Natural killer cell (primary cell): ENCODE measurements around the gene YKT6. TPM values are rescaled to one million over a fixed set of nuclear protein-coding genes. Genes with fewer than 3 reads are reported as not detected.

Experiments used
- ATAC-seq, 3 donors: fragments of 150-1000 bp in 2 of 3; fragments of 200-7000 bp in 1 of 3; cut with Tn5 transposase; 1 replicate in 1 of 3; 2 replicates in 2 of 3; pipeline ENCODE4 v1.10.0; 2021; ENCODE audit warnings: mild to moderate bottlenecking in 2 of 3, moderate library complexity in 2 of 3
- DNase-seq, 2 donors: peaks; one replicate each; pipeline versions ENCODE4 v3.0.0 to v3.0.0-alpha.2; 2013 to 2021; ENCODE audit warnings: mixed read lengths in 1 of 2
- H3K27ac ChIP-seq: one replicate; pipeline ENCODE4 v1.5.1; 2013; ENCODE audit warnings: mild to moderate bottlenecking, low read length
- H3K27me3 ChIP-seq: one replicate; pipeline ENCODE4 v1.6.1; 2013; ENCODE audit warnings: low read length; ENCODE audit not compliant: control insufficient read depth, insufficient read depth
- H3K36me3 ChIP-seq: one replicate; pipeline ENCODE4 v1.6.1; 2013; ENCODE audit warnings: low read length; ENCODE audit not compliant: control insufficient read depth, insufficient read depth
- H3K4me1 ChIP-seq: one replicate; pipeline ENCODE4 v1.6.1; 2013; ENCODE audit warnings: low read length; ENCODE audit not compliant: control insufficient read depth, insufficient read depth
- H3K4me3 ChIP-seq: one replicate; pipeline ENCODE4 v1.5.1; 2013; ENCODE audit warnings: low read length
- H3K9me3 ChIP-seq: one replicate; pipeline ENCODE4 v1.6.1; 2013; ENCODE audit warnings: low read length; ENCODE audit not compliant: control insufficient read depth, insufficient read depth
- H3K27ac Mint-ChIP-seq, 2 donors: one replicate each; pipeline ENCODE4 v1.8.0; 2022; ENCODE audit warnings: mild to moderate bottlenecking in 2 of 2, mixed read lengths in 2 of 2, moderate library complexity in 1 of 2
- H3K27me3 Mint-ChIP-seq, 2 donors: one replicate each; pipeline ENCODE4 v1.8.0; 2022; ENCODE audit warnings: low read depth in 2 of 2, mixed read lengths in 2 of 2
- H3K36me3 Mint-ChIP-seq: one replicate; pipeline ENCODE4 v1.8.0; 2022; ENCODE audit warnings: mixed read lengths
- H3K4me1 Mint-ChIP-seq, 2 donors: one replicate each; pipeline ENCODE4 v1.8.0; 2022; ENCODE audit warnings: mixed read lengths in 2 of 2
- H3K4me3 Mint-ChIP-seq: one replicate; pipeline ENCODE4 v1.8.0; 2022; ENCODE audit warnings: mild to moderate bottlenecking, moderate library complexity, mixed read lengths
- H3K9me3 Mint-ChIP-seq, 2 donors: one replicate each; pipeline ENCODE4 v1.8.0; 2022; ENCODE audit warnings: mixed read lengths in 2 of 2
- WGBS: methylation state at CpG from one replicate; pipeline ENCODE4 v1.1.7; 2013; ENCODE audit warnings: missing lambda C conversion rate; ENCODE audit not compliant: insufficient coverage; 5-methylcytosine and 5-hydroxymethylcytosine counted together
- intact Hi-C: fragments of 100-400 bp; cut with micrococcal nuclease; formaldehyde crosslinking; loops from one replicate; pipeline ENCODE4 v1.14.2; 2022
- total RNA-seq, 4 donors: library from RNA; stranded (reverse); fragments of 120-200 nt in 1 of 4; gene quantifications; one replicate each; pipeline versions ENCODE4 v1.2.3 to v1.2.4, GENCODE V29; 2013 to 2022
- TF ChIP-seq, protein P1 (sequence below): fragments of 200-600 bp; IDR thresholded peaks from one replicate; pipeline ENCODE4 v1.8.0; 2022; ENCODE audit warnings: antibody characterized with exemption

Gene YKT6
- total RNA-seq, 3 donors from 2014 or later (not counting 1 experiment from before 2014, with no cell fraction given) = 72.4 to 107 (median 87.1) TPM

DNA sequence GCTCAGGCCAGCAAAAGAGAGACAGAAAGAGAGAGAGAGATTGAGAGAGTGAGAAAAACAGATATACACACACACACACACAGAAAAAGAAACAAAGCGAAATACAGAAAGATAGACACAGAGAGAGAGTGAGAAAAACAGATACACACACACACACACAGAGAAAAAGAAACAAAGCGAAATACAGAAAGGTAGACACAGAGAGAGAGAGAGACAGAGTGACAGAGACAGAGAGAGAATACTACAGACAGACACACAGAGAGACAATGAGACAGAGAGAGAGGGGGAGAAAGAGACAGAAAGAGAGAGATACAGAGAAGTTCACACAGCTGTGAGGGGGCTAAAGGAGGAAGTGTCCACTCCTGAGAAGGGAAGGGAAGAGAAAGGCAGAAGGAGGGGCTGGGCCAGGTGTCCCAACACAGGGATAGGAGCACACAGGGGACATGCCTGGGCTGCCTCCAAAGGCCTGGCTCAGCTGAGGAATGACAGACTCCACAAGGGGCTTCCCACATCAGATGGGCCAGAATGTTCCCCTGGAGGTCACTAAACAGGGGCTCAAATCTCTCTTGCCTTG is 15.8 kb upstream of the YKT6 start:
- H3K4me3 Mint-ChIP-seq = no peak overlapping the region
- Histone ChIP-seq H3K4me1 (no peaks in the 10 kb centered on the region), H3K9me3 (peaks cover 6% of the 10 kb centered on the region), H3K36me3 (no peaks in the 10 kb centered on the region), H3K4me3 (no peak overlapping the region), H3K27me3 (no peaks in the 10 kb centered on the region), H3K27ac (no peak overlapping the region)
- H3K27me3 Mint-ChIP-seq = peaks cover 13 to 18% of the 10 kb centered on the region in 2 donors
- no peaks in the 10 kb centered on the region for H3K36me3 Mint-ChIP-seq
- WGBS = no CpG with 5 or more reads among the region's 2 CpGs
- TF ChIP-seq, protein P1, sequence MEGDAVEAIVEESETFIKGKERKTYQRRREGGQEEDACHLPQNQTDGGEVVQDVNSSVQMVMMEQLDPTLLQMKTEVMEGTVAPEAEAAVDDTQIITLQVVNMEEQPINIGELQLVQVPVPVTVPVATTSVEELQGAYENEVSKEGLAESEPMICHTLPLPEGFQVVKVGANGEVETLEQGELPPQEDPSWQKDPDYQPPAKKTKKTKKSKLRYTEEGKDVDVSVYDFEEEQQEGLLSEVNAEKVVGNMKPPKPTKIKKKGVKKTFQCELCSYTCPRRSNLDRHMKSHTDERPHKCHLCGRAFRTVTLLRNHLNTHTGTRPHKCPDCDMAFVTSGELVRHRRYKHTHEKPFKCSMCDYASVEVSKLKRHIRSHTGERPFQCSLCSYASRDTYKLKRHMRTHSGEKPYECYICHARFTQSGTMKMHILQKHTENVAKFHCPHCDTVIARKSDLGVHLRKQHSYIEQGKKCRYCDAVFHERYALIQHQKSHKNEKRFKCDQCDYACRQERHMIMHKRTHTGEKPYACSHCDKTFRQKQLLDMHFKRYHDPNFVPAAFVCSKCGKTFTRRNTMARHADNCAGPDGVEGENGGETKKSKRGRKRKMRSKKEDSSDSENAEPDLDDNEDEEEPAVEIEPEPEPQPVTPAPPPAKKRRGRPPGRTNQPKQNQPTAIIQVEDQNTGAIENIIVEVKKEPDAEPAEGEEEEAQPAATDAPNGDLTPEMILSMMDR = no peak
- DNase-seq (no peak), ATAC-seq (no peak)
- H3K9me3 Mint-ChIP-seq = no peaks in the 10 kb centered on the region
- no peaks in the 10 kb centered on the region for H3K4me1 Mint-ChIP-seq
- intact Hi-C loops = no loop called here
- H3K27ac Mint-ChIP-seq = no peak overlapping the region

GRCh38 chr7:44185729-44186128 is 15.0 kb upstream of the YKT6 start:
- no peak overlapping the region for H3K27ac ChIP-seq

GRCh38 chr7:44186736-44187135 is 14.0 kb upstream of the YKT6 start:
- 70% methylated on average over 5 of the region's 5 CpGs for WGBS

More at GRCh38 chr7:44185729-44186128, 15.0 kb upstream of the YKT6 start:
- TF ChIP-seq, protein P1 = no peak
- H3K27me3 ChIP-seq = no peaks in the 10 kb centered on the region
- H3K9me3 ChIP-seq = peaks cover 6% of the 10 kb centered on the region
- 84% methylated on average over 5 of the region's 5 CpGs for WGBS
- H3K27ac Mint-ChIP-seq = no peak overlapping the region
- no peaks in the 10 kb centered on the region for H3K9me3 Mint-ChIP-seq
- peaks cover 17 to 18% of the 10 kb centered on the region in 2 donors for H3K27me3 Mint-ChIP-seq
- no peaks in the 10 kb centered on the region for H3K36me3 Mint-ChIP-seq
- no peaks in the 10 kb centered on the region for H3K36me3 ChIP-seq
- DNase-seq (no peak), ATAC-seq (no peak)
- no peak overlapping the region for H3K4me3 ChIP-seq
- no peak overlapping the region for H3K4me3 Mint-ChIP-seq
- no peaks in the 10 kb centered on the region for H3K4me1 Mint-ChIP-seq
- no peaks in the 10 kb centered on the region for H3K4me1 ChIP-seq
- intact Hi-C loops = no loop called here

More at GRCh38 chr7:44186736-44187135, 14.0 kb upstream of the YKT6 start:
- ATAC-seq = no peak
- Histone ChIP-seq H3K4me1 (no peaks in the 10 kb centered on the region), H3K27me3 (no peaks in the 10 kb centered on the region), H3K27ac (no peak overlapping the region), H3K4me3 (no peak overlapping the region), H3K36me3 (no peaks in the 10 kb centered on the region), H3K9me3 (peaks cover 6% of the 10 kb centered on the region)
- Mint-ChIP-seq H3K36me3 (no peaks in the 10 kb centered on the region), H3K9me3 (no peaks in the 10 kb centered on the region), H3K27ac (no peak overlapping the region), H3K4me3 (no peak overlapping the region), H3K27me3 (peaks cover 14 to 19% of the 10 kb centered on the region in 2 donors), H3K4me1 (no peaks in the 10 kb centered on the region)
- DNase-seq = no peak
- TF ChIP-seq, protein P1 = no peak
- intact Hi-C loops = no loop called here
